AG04449 (cell line): ENCODE measurements around the gene CALCR.

Source experiments
- CTCF ChIA-PET: fragments of 350-600 bp; formaldehyde crosslinking; extraction: SDS; loops from one replicate; lab custom pipeline; 2021; ENCODE audit warnings: antibody characterized with exemption; lab: Yijun Ruan, JAX
- POLR2A ChIA-PET: fragments of 400-600, 350-600 bp; formaldehyde crosslinking; extraction: SDS; loops from one replicate; lab custom pipeline; 2020; ENCODE audit warnings: antibody characterized with exemption, inconsistent platforms; lab: Yijun Ruan, JAX
- DNase-seq: peaks from one replicate; pipeline ENCODE4 v3.0.0-alpha.2; 2010; ENCODE audit warnings: low read depth, low spot score
- H3K4me3 ChIP-seq: 2 replicates; pipeline ENCODE4 v1.5.1; 2011; ENCODE audit warnings: low read depth, mild to moderate bottlenecking, control low read depth, low read length
- TF ChIP-seq, protein P1 (sequence below): IDR thresholded peaks from one replicate; pipeline ENCODE4 v1.5.1; 2011; ENCODE audit warnings: mild to moderate bottlenecking, moderate library complexity, low read length, control low read depth, inconsistent platforms; ENCODE audit not compliant: insufficient read depth; ENCODE audit errors: missing control alignments

Gene CALCR

GRCh38 chr7:93562936-93563335 lies 11.6 kb downstream of the CALCR start:
- ChIA-PET CTCF (interaction anchor here (2.2 kb wide), 1 partner anchor 12 kb away, joined by 11 read pairs; no protein-coding TSS in a partner anchor), POLR2A (no interaction called here)
- no peak for DNase-seq
- no peak overlapping the region for H3K4me3 ChIP-seq
- TF ChIP-seq, protein P1, sequence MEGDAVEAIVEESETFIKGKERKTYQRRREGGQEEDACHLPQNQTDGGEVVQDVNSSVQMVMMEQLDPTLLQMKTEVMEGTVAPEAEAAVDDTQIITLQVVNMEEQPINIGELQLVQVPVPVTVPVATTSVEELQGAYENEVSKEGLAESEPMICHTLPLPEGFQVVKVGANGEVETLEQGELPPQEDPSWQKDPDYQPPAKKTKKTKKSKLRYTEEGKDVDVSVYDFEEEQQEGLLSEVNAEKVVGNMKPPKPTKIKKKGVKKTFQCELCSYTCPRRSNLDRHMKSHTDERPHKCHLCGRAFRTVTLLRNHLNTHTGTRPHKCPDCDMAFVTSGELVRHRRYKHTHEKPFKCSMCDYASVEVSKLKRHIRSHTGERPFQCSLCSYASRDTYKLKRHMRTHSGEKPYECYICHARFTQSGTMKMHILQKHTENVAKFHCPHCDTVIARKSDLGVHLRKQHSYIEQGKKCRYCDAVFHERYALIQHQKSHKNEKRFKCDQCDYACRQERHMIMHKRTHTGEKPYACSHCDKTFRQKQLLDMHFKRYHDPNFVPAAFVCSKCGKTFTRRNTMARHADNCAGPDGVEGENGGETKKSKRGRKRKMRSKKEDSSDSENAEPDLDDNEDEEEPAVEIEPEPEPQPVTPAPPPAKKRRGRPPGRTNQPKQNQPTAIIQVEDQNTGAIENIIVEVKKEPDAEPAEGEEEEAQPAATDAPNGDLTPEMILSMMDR = no peak

DNA sequence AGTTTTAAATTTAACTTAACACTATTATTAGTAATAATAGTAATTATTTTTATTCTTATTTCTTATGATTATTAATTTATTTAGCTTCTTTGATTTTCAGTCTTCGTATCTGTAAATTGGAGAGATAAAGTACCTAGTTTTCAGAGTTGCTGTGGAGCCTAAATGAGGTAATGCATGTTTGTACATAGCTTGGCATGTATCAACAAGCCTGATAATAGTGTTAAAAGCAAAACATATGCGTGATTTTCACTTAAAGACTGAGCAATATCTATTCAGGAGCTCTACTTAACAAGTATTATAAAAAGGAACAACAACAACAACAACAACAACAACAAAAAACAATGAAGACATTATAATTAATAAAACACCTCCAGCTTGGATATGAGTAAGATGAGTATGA lies 12.4 kb downstream of the CALCR start:
- CTCF ChIA-PET = interaction anchor here (2.2 kb wide), 1 partner anchor 11 kb away, joined by 11 read pairs; no protein-coding TSS in a partner anchor
- H3K4me3 ChIP-seq = no peak overlapping the region
- TF ChIP-seq, protein P1 = no peak
- DNase-seq = no peak
- POLR2A ChIA-PET = no interaction called here

DNA sequence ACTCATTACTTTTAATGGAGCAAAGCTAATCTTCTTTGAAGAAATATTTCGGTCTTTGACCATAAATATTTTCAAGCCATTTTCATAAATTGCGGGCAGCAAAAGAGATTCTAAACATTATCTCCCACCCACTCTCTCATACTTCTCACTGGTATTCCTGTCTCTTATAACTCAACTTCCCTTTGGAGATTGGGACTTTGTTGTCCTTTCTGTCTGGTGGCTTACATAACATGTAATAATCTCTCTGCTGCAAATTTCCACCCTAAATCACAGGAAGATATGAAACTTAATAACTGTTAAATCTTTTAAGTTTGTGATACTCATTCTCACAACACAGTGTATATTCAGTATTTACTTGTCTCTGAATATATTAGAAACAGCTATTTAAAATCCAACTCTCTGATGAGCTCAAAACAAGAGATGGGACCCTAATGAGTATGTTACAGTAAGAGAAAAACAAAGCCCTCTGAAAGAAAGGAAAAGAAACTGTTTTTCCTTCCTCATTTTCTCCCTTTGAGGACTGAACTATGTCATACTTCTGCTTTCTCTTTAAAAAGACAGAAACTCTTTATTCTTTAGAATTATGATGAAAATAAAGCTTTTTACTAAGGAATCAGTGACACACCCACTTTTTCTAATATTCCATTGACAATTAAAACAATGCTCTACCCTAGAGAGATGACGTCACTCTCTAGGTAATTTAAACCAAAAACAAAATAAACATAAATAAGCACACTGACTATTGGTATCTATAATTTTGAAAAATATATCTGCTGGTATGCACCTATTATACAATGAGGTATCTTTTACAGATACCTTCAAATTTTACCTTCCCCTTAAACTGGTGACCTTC lies 14.7 kb downstream of the CALCR start:
- CTCF ChIA-PET = interaction anchor here (1.1 to 1.6 kb wide), 2 partner anchors 9 to 314 kb away, joined by 6 to 7 read pairs; no protein-coding TSS in a partner anchor
- TF ChIP-seq, protein P1 = no peak

DNA sequence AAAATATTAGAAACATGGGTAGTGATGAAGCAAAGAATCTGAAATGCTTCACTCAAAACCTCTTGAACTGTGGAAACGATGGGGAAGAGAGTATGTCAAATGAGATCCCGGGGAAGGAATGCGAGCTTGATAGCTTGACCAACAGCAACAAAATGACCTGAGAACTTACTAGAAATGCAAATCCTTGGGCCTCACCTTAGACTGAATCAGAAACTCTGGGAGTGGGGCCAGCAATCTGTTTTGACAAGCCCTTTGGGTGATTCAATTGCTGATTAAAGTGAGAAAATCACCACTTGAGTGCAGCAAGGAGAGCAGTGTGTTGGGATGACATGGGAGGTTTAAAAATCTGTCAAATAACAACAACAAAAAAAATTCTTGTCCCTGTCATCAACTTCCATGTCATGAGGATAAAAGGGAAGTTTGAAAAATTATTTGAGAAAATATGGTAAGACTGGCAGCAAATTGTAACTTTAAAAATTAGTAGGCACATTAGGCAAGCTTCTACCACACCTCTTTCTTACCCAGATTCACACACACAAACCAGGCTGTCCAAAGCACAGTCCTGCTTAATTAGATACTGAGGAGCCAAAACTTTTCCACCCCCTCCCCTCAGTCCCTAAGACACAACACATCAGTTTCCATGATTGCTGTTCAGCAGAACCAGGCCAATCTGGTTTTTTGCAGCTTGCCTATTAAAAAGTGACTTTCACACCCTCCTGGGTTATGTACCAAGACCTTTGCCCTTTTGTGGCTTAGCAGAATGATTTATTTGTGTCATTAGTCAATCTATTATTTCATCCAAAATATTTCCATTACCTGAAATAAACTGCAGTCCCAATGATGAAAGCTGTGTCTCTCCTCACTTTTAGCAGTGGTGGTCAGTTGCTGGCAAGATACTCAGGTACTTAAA lies 15.6 kb downstream of the CALCR start:
- ChIA-PET POLR2A (no interaction called here), CTCF (interaction anchor here (1.1 to 1.6 kb wide), 2 partner anchors 8 to 313 kb away, joined by 6 to 7 read pairs; no protein-coding TSS in a partner anchor)
- TF ChIP-seq, protein P1 = no peak
- DNase-seq = no peak
- H3K4me3 ChIP-seq = no peak overlapping the region

More for the DNA sequence above, 14.7 kb downstream of the CALCR start:
- POLR2A ChIA-PET = no interaction called here
- DNase-seq = no peak
- no peak overlapping the region for H3K4me3 ChIP-seq

DNA sequence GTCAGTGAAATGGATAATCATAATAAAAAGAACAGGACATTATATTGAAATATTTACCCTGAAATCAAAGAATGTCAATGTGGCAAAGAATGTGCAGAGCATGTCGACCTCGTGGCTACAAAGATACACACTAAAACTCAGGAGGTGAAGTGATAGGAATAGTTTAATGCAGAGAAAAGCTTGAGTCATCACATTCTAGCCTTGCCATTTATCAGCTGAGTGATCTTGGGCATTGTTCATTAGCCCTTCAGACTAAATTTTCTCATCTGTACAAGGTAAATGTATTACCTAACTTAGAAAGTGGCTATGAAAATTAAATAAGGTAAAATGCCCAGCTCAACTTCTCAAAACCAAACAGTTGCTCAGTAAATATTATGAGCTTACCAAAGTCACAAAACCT lies 22.6 kb downstream of the CALCR start:
- DNase-seq = no peak
- CTCF ChIA-PET = interaction anchor here (0.6 to 7.9 kb wide), 11 partner anchors 10 to 320 kb away, joined by 3 to 265 read pairs (median 5); partner anchors contain the start of gene VPS50
- TF ChIP-seq, protein P1 = no peak
- POLR2A ChIA-PET = no interaction called here
- no peak overlapping the region for H3K4me3 ChIP-seq
